ENCODE measurements around the gene CCDC89.

The CCDC89 gene

DNA sequence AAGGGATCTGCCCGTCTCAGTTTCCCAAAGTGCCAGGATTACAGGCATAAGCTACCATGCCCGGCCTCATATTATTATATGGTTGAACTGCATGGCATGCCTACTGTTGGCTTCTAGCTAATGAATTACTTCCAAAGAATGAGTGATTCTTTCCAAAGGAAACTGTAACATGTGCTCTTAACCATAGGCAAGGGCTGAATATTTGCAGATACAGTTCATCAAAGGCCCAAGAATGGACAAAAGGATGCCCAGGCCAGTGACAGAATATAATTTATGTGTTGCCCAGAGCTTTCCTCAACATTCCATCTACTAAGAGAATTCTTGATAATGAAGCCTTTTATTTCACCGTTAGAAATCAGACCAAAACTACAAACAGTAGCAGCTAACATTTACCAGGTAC, 27.0 kb upstream of the CCDC89 start:
- no peaks in the 10 kb centered on the region for H3K27me3 ChIP-seq
- TF ChIP-seq, protein P1, sequence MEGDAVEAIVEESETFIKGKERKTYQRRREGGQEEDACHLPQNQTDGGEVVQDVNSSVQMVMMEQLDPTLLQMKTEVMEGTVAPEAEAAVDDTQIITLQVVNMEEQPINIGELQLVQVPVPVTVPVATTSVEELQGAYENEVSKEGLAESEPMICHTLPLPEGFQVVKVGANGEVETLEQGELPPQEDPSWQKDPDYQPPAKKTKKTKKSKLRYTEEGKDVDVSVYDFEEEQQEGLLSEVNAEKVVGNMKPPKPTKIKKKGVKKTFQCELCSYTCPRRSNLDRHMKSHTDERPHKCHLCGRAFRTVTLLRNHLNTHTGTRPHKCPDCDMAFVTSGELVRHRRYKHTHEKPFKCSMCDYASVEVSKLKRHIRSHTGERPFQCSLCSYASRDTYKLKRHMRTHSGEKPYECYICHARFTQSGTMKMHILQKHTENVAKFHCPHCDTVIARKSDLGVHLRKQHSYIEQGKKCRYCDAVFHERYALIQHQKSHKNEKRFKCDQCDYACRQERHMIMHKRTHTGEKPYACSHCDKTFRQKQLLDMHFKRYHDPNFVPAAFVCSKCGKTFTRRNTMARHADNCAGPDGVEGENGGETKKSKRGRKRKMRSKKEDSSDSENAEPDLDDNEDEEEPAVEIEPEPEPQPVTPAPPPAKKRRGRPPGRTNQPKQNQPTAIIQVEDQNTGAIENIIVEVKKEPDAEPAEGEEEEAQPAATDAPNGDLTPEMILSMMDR (IDR thresholded peaks at IDR 0.05): no peak
- DNase-seq: no peak
- H3K36me3 ChIP-seq: peaks cover 0 to 10% (median 0%) of the 10 kb centered on the region in 3 donors
- no peak overlapping the region for H3K4me3 ChIP-seq
- peaks cover 0 to 20% (median 0%) of the 10 kb centered on the region in 4 donors for H3K4me1 ChIP-seq
- no peaks in the 10 kb centered on the region for H3K9me3 ChIP-seq
- intact Hi-C loops (cut with DNase I; ENCODE audit: low total_unique reads): no loop called here
- no peak overlapping the region for H3K27ac ChIP-seq

DNA sequence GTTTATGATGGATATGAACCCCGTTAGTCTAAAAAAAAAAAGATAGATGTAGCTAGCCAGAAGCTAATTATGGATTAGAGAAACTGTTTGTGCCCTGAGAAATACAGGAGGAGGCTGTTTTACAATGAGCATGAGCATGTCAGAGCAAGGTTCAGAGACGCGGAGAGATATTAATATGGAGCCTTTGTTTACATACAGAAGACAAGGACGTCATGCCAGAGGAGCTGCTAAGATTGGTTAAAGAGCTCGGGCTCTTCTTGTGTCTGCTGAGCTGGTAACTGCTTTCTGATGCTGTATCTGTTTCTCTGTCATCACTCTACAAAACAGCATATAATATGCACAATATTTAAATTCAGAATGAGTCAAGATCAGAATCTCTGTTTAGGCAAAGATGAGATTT, 24.9 kb upstream of the CCDC89 start:
- Histone ChIP-seq H3K4me1 (peaks cover 0 to 6% (median 0%) of the 10 kb centered on the region in 4 donors), H3K36me3 (peaks cover 0 to 10% (median 3%) of the 10 kb centered on the region in 3 donors), H3K4me3 (no peak overlapping the region), H3K27ac (no peak overlapping the region), H3K27me3 (no peaks in the 10 kb centered on the region), H3K9me3 (no peaks in the 10 kb centered on the region)
- intact Hi-C loops (cut with DNase I; ENCODE audit: low total_unique reads): no loop called here
- TF ChIP-seq, protein P1 (IDR thresholded peaks at IDR 0.05): no peak
- DNase-seq: no peak

DNA sequence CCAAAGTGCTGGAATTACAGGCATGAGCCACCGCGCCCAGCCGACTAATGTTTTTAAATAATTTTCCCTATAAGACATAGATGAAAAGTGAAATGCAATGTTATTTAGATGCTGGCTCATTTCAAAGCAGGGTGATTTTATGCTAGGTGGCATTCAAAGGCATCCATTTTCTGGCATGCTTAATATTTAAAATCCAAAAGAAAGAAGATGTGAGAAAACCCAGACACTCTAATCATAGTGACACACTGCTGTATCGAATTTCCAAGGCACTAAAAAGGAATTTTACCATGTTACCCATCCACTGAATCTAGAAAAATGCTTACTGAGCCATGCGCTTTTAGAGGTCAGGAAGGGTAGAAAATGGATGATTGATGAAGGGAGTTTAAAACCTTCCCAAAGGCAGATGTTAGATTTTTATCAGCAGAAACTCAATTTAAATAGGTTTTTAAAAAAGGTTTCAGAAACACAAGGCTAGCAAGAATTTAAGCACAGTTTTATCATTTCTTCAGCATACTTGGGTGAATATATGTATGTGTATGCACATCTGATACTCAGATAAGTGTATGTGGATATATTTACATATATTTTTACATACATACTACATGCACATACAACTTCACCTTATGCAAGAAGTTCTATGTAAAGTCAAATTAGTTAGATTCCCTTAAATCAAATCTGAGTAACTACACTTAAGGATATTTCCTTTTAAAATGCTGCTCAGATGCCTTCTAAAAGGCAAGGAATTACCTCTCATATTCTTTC, 24.1 kb upstream of the CCDC89 start:
- H3K4me1 ChIP-seq: peaks cover 0 to 14% (median 3%) of the 10 kb centered on the region in 4 donors
- no peak overlapping the region for H3K27ac ChIP-seq
- peaks cover 0 to 10% (median 3%) of the 10 kb centered on the region in 3 donors for H3K36me3 ChIP-seq
- TF ChIP-seq, protein P1 (IDR thresholded peaks at IDR 0.05): no peak
- intact Hi-C loops (cut with DNase I; ENCODE audit: low total_unique reads): no loop called here
- no peaks in the 10 kb centered on the region for H3K27me3 ChIP-seq
- H3K4me3 ChIP-seq: no peak overlapping the region
- no peaks in the 10 kb centered on the region for H3K9me3 ChIP-seq
- DNase-seq: no peak

DNA sequence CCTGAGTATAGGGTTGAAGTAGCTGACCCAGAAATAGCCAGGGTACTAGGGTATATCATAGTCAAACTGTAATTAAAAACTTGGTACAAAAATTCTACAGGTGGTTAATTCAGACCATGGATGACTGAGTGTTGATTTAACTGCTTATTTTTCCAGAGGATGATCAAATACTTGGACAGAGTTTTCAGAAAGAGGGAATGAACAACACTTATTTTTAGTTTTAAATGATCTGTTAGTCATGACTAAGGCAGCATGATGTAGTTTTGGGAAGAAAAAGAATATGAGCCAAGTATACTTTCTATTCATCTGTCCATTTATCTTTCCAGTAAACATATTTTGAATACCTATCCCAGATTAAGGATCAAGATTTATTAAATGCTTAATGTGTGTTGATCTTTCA, 19.8 kb upstream of the CCDC89 start:
- intact Hi-C loops (cut with DNase I; ENCODE audit: low total_unique reads): no loop called here
- Histone ChIP-seq H3K4me1 (peaks cover 0 to 16% (median 3%) of the 10 kb centered on the region in 4 donors), H3K9me3 (no peaks in the 10 kb centered on the region), H3K4me3 (no peak overlapping the region), H3K27ac (peak overlapping the region; percentile 51 to 60), H3K27me3 (no peaks in the 10 kb centered on the region), H3K36me3 (peaks cover 0 to 8% (median 3%) of the 10 kb centered on the region in 3 donors)
- no peak for DNase-seq
- TF ChIP-seq, protein P1 (IDR thresholded peaks at IDR 0.05): no peak

DNA sequence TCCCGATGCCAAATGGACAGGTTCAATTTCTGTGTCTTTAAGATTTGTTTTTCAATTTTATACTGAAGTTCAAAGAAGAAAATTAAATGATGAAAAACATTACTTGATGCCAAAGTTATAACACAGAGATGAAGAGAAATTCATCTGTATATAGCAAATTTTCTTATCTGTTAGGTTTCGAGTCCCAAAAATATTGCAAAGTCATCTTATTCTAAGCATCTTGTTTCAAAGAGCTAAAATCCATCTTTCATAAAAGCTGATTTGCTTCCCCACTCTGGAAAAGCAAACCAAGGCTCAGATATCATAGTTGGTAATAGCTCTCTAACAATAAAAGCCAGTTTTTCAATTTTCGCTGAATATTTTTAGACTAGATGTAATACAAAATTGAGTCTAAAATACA, 19.0 kb upstream of the CCDC89 start:
- TF ChIP-seq, protein P1 (IDR thresholded peaks at IDR 0.05): no peak
- no peak for DNase-seq
- Histone ChIP-seq H3K9me3 (no peaks in the 10 kb centered on the region), H3K27ac (peak overlapping the region; percentile 51 to 60), H3K27me3 (no peaks in the 10 kb centered on the region), H3K36me3 (peaks cover 0 to 8% (median 3%) of the 10 kb centered on the region in 3 donors), H3K4me3 (no peak overlapping the region), H3K4me1 (peaks cover 0 to 16% (median 3%) of the 10 kb centered on the region in 4 donors)
- intact Hi-C loops (cut with DNase I; ENCODE audit: low total_unique reads): no loop called here

All from tibial artery (tissue), 4 donors.